Measurements from ENCODE around the gene CCDC3.
"Not testable (repeated sequence)": the region's sequence is repeated elsewhere in the genome, so short reads cannot be mapped to it uniquely, and the experiment has no call there.

The CCDC3 gene
- total RNA-seq: 0.12 to 0.54 (median 0.23) reads per million in 4 donors

DNA sequence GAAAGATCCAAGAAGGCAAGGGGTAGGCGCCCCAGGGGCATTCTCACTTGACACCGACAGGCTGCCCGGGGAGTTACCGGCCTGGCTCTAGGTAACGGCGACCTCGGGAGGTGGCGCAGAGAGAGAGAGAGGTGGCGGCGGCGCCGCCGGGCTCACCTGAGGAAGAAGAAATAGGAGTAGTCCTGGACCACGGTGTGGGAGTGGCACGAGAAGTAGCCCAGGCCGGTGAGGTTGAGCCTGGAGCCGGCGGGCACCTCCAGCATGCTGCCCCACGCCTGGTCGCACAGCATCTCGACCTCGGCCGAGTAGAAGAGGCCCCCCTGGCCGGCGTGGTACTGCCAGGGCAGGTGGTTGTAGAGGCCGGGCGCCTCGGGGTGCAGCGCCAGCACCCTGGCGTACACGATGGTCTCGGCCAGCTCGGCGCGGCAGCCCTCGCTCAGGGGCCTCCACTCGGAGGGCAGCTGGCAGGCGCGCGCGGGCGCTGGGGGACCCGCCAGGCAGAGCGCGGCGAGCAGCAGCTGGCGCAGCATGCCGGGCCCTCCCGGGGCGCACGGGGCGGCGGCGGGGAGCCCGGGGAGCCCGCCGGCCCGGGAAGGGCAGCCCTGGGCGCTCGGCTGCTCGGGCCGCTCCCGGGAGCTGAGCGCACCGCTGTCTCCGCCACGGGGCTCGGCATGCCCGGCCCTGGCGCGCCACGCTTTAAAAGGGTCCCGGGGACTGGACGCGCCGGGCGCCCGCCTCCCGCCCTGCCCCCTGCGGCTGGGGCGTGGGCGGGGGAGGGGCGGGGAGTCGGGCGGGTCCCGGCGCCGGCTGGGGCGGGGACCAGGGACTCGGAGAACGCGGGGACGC is at the start of gene CCDC3:
Gene CCDC3 (minus strand): TSS at position 673 of the 846 bp plus-strand sequence. CDS start 143 bp downstream, at position 530.
- peak in 1 of 5 donors; percentile 2 for DNase-seq

- DNase-seq: no peak
These were observed 49.7 kb upstream of the CCDC3 start for GRCh38 chr10:13051126-13051694.

GRCh38 chr10:13049774-13050420 is 48.4 kb upstream of the CCDC3 start:
- no peak for DNase-seq

- DNase-seq: no peak
These were observed 47.2 kb upstream of the CCDC3 start for GRCh38 chr10:13048762-13049161.

GRCh38 chr10:13047529-13048206 is 46.2 kb upstream of the CCDC3 start:
- no peak for DNase-seq

- no peak for DNase-seq
These were observed 45.5 kb upstream of the CCDC3 start for GRCh38 chr10:13046851-13047528.

- DNase-seq: no peak
These were observed 42.0 kb upstream of the CCDC3 start for GRCh38 chr10:13043520-13043919.

DNA sequence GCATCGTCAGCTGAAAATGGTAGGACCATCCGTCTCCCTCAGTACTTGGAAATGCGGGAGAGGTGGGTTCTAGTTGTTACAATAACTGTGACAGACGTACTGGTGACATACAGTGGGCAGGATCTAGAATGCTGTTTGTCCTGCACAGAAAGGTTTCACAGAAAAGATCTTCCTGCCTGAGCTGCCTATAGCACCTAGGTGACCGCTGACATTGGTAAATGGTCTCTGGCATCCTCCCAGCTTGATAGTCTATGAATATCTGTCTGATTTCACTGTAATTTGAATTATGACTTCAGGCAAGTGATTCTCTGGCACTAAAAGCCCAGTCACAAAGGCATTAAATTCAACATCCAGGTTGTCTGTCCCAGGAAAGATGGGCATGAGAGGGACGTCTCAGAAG is 38.2 kb upstream of the CCDC3 start:
- DNase-seq: no peak

DNA sequence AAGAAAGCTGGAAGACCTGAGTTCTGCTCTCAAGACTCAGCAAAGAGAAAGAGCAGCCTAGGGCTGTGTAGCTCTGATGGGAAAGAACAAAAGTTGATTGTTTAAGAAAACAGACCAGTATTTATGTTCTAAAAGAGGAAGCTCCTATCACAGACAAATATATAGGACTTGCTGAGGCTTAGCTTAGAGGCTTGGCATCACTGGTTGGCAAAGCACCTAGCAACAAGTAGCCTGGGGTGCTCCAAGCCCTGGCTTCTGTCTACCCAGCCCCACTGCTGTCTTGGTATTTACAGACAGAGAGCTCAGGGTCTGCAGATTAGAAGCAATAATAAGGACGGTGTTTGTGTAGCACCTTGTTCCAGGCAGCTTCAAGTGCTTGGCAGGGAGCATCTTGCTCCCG is 36.9 kb upstream of the CCDC3 start:
- no peak for DNase-seq

GRCh38 chr10:13037832-13038231 is 36.3 kb upstream of the CCDC3 start:
- DNase-seq: no peak

GRCh38 chr10:13036841-13037240 is 35.3 kb upstream of the CCDC3 start:
- DNase-seq: no peak

DNA sequence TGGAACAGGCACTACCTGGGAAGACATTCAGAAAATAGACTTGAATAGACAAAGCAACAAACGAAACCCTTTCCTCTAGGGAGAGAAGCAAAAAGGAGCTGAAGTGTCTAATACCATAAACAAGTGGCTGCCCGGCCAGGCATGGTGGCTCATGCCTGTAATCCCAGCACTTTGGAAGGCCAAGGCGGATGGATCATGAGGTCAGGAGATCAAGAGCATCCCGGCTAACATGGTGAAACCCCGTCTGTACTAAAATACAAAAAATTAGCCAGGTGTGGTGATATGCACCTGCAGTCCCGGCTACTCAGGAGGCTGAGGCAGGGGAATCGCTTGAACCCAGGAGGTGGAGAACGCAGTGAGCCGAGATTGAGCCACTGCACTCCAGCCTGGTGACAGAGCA is 34.2 kb upstream of the CCDC3 start:
- not testable (repeated sequence) for DNase-seq

GRCh38 chr10:13026873-13027272 is 25.4 kb upstream of the CCDC3 start:
- no peak for DNase-seq

- no peak for DNase-seq
These were observed 22.2 kb upstream of the CCDC3 start for GRCh38 chr10:13023754-13024153.

DNA sequence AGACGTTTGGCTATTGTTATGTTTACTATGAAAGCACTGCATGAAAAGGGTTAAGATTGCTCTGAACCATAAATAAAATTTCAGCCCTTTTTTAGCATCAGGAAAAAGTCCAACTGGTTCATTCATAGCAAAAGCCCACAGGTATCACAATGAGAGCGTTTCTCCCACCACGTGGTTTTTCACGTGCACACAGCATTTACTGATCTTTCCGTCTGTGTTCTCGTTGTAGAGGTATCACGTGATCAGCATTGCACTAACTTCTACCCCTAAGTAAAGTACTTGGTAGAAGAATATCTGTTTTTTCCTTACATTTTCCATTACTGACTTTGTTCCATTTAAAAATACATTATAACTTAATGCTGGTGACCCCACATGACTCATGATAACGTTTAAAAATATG is 17.8 kb upstream of the CCDC3 start:
- no peak for DNase-seq

- no peak for DNase-seq
These were observed 16.7 kb upstream of the CCDC3 start for GRCh38 chr10:13018171-13018570.

DNA sequence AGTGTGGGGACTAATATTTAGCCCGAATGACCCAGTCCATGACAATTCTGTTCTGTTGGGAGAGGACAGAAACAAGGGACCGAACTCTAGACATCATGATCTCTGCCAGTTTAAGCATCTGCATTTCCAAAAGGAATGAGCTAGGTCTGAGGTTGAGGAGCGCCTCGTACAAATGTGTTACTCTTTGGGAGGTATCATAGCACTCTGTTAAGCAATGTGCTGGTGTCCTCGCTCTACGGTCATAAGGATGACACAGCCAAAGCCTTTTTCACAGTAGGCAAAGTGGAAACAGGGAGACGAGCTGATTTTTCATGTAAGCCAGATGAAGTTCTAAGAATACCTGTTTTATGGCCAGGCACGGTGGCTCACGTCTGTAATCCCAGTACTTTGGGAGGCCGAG is 15.4 kb upstream of the CCDC3 start:
- DNase-seq: no peak

GRCh38 chr10:13016426-13016825 is 14.9 kb upstream of the CCDC3 start:
- no peak for DNase-seq

GRCh38 chr10:13006037-13006436 is 4.5 kb upstream of the CCDC3 start:
- DNase-seq: no peak

- no peak for DNase-seq
These were observed 2.2 kb upstream of the CCDC3 start for GRCh38 chr10:13003759-13004158.

DNA sequence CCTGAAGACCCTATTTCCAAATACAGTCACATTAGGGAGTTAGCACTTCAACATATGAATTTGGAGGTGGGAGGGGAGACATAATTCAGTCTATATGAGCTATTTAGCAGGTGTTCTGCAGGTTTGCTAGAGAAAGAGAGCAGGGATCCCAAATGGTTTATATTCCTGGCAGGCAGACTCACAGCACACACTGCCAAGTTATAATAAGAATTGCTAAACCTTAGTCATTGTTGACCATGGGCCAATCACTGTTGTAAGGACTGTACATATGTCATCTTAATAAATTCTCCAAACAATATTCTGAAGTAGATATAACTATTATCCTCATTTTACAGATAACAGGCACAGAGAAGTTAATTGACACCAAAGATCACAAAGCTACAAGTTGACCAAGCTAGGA is 1.5 kb upstream of the CCDC3 start:
- no peak for DNase-seq

DNA sequence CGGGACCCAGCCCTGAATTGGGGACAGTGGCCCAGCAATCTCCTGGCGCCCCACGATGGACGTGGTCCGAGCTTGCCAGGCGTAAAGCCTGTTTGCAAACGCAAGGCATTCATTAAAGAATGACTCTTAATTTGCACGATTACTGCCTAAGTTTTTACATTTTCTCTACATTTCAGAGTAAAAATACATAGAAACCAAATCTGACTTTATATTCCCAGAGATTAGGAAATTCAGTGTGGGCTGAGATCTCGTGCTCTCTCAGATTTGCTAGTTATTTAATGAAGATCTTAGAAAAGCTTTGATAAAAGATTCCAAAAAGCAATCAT is 337 bp upstream of the CCDC3 start:
- no peak for DNase-seq

DNA sequence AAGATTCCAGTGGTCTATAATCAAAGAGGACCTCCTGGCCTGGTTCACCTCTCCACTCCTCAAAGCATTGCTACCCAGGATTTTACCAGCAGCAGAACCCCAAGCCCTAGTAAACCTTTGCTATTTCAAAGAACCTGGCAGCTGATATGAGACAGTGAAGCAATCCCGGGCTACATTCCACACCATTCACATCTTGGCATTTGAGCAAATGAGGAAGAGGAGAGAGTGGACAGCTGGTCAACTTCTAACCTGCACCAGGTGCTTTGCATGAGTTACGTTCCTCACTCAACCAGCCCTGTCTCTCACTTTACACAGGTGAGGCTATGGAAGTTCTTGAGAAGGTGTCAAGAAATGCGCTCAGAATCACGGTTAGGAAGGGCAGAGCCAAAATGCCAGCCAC is 1.1 kb downstream of the CCDC3 start:
- no peak for DNase-seq

Measured in T-helper 1 cell (primary cell).